Stimulated activated CD4-positive, alpha-beta T cell treated with anti-CD3 and anti-CD28 coated beads, Interleukin-2, amount 100 ng/mL, for 4 hours (primary cell): ENCODE data around the gene RAB1A.

ENCODE experiments used
- DNase-seq: peaks from one replicate; pipeline ENCODE4 v3.0.0-alpha.2; 2020; ENCODE audit warnings: low read depth

The RAB1A gene

GRCh38 chr2:65093211-65093610 lies 36.7 kb downstream of the RAB1A start:
- DNase-seq: no peak

GRCh38 chr2:65092791-65093190 lies 37.1 kb downstream of the RAB1A start:
- no peak for DNase-seq

- no peak for DNase-seq
Observed at GRCh38 chr2:65085148-65085547, 44.8 kb downstream of the RAB1A start.

GRCh38 chr2:65081232-65081685 lies 48.6 kb downstream of the RAB1A start:
- DNase-seq: no peak

- DNase-seq: no peak
Observed at GRCh38 chr2:65079017-65079416, 50.9 kb downstream of the RAB1A start.

- DNase-seq: no peak
Observed at GRCh38 chr2:65077898-65078297, 52.0 kb downstream of the RAB1A start.

- DNase-seq: no peak
Observed at GRCh38 chr2:65076345-65076710, 53.6 kb downstream of the RAB1A start.

GRCh38 chr2:65075605-65076344 lies 54.1 kb downstream of the RAB1A start:
- no peak for DNase-seq

- DNase-seq: no peak
Observed at GRCh38 chr2:65075176-65075575, 54.7 kb downstream of the RAB1A start.

- DNase-seq: no peak
Observed at GRCh38 chr2:65073879-65074565, 55.9 kb downstream of the RAB1A start.

- DNase-seq: no peak
Observed at GRCh38 chr2:65072181-65072970, 57.5 kb downstream of the RAB1A start.

- DNase-seq: no peak
Observed at GRCh38 chr2:65071499-65072180, 58.3 kb downstream of the RAB1A start.

- DNase-seq: no peak
Observed at GRCh38 chr2:65070856-65071255, 59.0 kb downstream of the RAB1A start.

GRCh38 chr2:65070172-65070830 lies 59.6 kb downstream of the RAB1A start:
- DNase-seq: no peak

GRCh38 chr2:65069439-65069824 lies 60.5 kb downstream of the RAB1A start:
- DNase-seq: no peak

GRCh38 chr2:65067806-65068553 lies 61.9 kb downstream of the RAB1A start:
- no peak for DNase-seq

- DNase-seq: no peak
Observed at GRCh38 chr2:65064728-65065552, 65.0 kb downstream of the RAB1A start.

GRCh38 chr2:65062843-65063825 lies 66.8 kb downstream of the RAB1A start:
- no peak for DNase-seq

GRCh38 chr2:65061910-65062339 lies 68.0 kb downstream of the RAB1A start:
- no peak for DNase-seq
